GM23248 (cell line): ENCODE results near the gene AIF1.

Experiments used
- EZH2 ChIP-seq: fragments of 200-600 bp; sonication (generic); IDR thresholded peaks from 2 replicates; pipeline ENCODE4 v1.6.1; 2018; ENCODE audit warnings: antibody characterized with exemption, mild to moderate bottlenecking; ENCODE audit not compliant: insufficient read depth, poor library complexity, severe bottlenecking
- EZH2phosphoT487 ChIP-seq: fragments of 200-600 bp; sonication (generic); IDR thresholded peaks from 2 replicates; pipeline ENCODE4 v1.6.1; 2018; ENCODE audit warnings: antibody characterized with exemption, moderate library complexity, mild to moderate bottlenecking, low read depth; ENCODE audit not compliant: insufficient read depth

GRCh38 chr6:31627690-31628287 lies 12.8 kb downstream of the AIF1 start:
- TF ChIP-seq EZH2 (no peak), EZH2phosphoT487 (no peak)
